SK-N-SH (cell line): ENCODE data around the gene BTG1. TPM values are rescaled to one million over a fixed set of nuclear protein-coding genes. Genes with fewer than 3 reads are reported as not detected.

Experiments
- CTCF ChIA-PET: fragments of 300-600, 350-600 bp; formaldehyde crosslinking; extraction: SDS; loops from one replicate; lab custom pipeline; 2021; lab: Yijun Ruan, JAX
- POLR2A ChIA-PET: fragments of 350-600 bp; sonication (Branson Sonifier 250); formaldehyde crosslinking; extraction: SDS; loops from one replicate; lab custom pipeline; 2020; ENCODE audit warnings: antibody characterized with exemption, inconsistent platforms; lab: Yijun Ruan, JAX
- DNase-seq: peaks from one replicate; pipeline ENCODE4 v3.0.0; 2012
- H2AFZ ChIP-seq: fragments of 200-600 bp; sonication (generic); 2 replicates; pipeline ENCODE4 v1.8.1; 2016; ENCODE audit warnings: antibody characterized with exemption, mild to moderate bottlenecking, low read depth
- H3F3A ChIP-seq: fragments of 200-600 bp; sonication (generic); replicated peaks from 2 replicates; pipeline ENCODE3; 2016; ENCODE audit warnings: antibody characterized with exemption, mild to moderate bottlenecking; ENCODE audit not compliant: insufficient read depth
- H3K27ac ChIP-seq, 2 experiments: fragments of 200-500 bp in 1 of 2; fragments of 200-600 bp in 1 of 2; sonication (Bioruptor generic) in 1 of 2; sonication (generic), shearing (Covaris generic) in 1 of 2; 2 replicates each; pipeline versions ENCODE4 v1.5.1 to v1.6.1; 2014 to 2016; ENCODE audit warnings: low read depth in 2 of 2, inconsistent platforms in 1 of 2, low read length in 1 of 2, mild to moderate bottlenecking in 1 of 2, mixed read lengths in 1 of 2
- H3K27me3 ChIP-seq: fragments of 200-600 bp; sonication (generic), shearing (Covaris generic); 2 replicates; pipeline ENCODE4 v1.6.1; 2016; ENCODE audit warnings: mixed run types; ENCODE audit not compliant: insufficient read depth
- H3K36me3 ChIP-seq, 2 experiments: fragments of 200-500 bp in 1 of 2; fragments of 200-600 bp in 1 of 2; sonication (Bioruptor generic) in 1 of 2; sonication (generic) in 1 of 2; replicated peaks in 1 of 2; 2 replicates each; pipeline versions ENCODE3 to v1.5.1; 2014 to 2016; ENCODE audit warnings: low read length in 1 of 2, mild to moderate bottlenecking in 1 of 2; ENCODE audit not compliant: insufficient read depth in 2 of 2, control insufficient read depth in 1 of 2
- H3K4me1 ChIP-seq, 2 experiments: fragments of 200-500 bp in 1 of 2; fragments of 200-600 bp in 1 of 2; sonication (Bioruptor generic) in 1 of 2; sonication (generic), shearing (Covaris generic) in 1 of 2; 2 replicates each; pipeline versions ENCODE4 v1.5.1 to v1.6.1; 2014 to 2016; ENCODE audit warnings: low read depth in 1 of 2, low read length in 1 of 2, mixed run types in 1 of 2; ENCODE audit not compliant: insufficient read depth in 2 of 2, control insufficient read depth in 1 of 2
- H3K4me2 ChIP-seq: fragments of 200-600 bp; sonication (generic), shearing (Covaris generic); 2 replicates; pipeline ENCODE4 v1.6.1; 2017; ENCODE audit warnings: mixed run types
- H3K4me3 ChIP-seq, 2 experiments: fragments of 200-500 bp in 1 of 2; fragments of 200-600 bp in 1 of 2; sonication (Bioruptor generic) in 1 of 2; sonication (generic), shearing (Covaris generic) in 1 of 2; 2 replicates each; pipeline versions ENCODE4 v1.5.1 to v1.8.1; 2014 to 2016; ENCODE audit warnings: low read depth in 2 of 2, inconsistent platforms in 1 of 2, low read length in 1 of 2, mild to moderate bottlenecking in 1 of 2, mixed read lengths in 1 of 2, moderate library complexity in 1 of 2
- H3K79me2 ChIP-seq: fragments of 200-600 bp; sonication (generic); 2 replicates; pipeline ENCODE4 v1.8.1; 2017; ENCODE audit warnings: mild to moderate bottlenecking; ENCODE audit not compliant: insufficient read depth
- H3K9ac ChIP-seq: fragments of 200-600 bp; sonication (generic); 2 replicates; pipeline ENCODE4 v1.6.1; 2017; ENCODE audit warnings: mixed run types
- H3K9me2 ChIP-seq: fragments of 200-600 bp; sonication (generic); 2 replicates; pipeline ENCODE4 v1.6.1; 2017; ENCODE audit warnings: mixed run types
- H3K9me3 ChIP-seq: fragments of 200-600 bp; sonication (generic); 2 replicates; pipeline ENCODE4 v1.6.1; 2017; ENCODE audit warnings: mixed run types, mild to moderate bottlenecking, moderate library complexity
- H4K20me1 ChIP-seq: fragments of 200-600 bp; sonication (generic); 2 replicates; pipeline ENCODE4 v1.6.1; 2017; ENCODE audit warnings: mild to moderate bottlenecking, mixed run types; ENCODE audit not compliant: insufficient read depth
- EZH2phosphoT487 ChIP-seq: fragments of 200-600 bp; sonication (generic); IDR thresholded peaks from 2 replicates; pipeline ENCODE4 v1.6.1; 2017; ENCODE audit warnings: low read depth, mixed run types, mild to moderate bottlenecking, antibody characterized with exemption, moderate library complexity, borderline replicate concordance
- FOXM1 ChIP-seq: IDR thresholded peaks from 2 replicates; pipeline ENCODE4 v1.4.0; 2012; ENCODE audit warnings: low read depth, mild to moderate bottlenecking
- GABPA ChIP-seq: IDR thresholded peaks from 2 replicates; pipeline ENCODE4 v1.4.0; 2012; ENCODE audit warnings: low read depth, mild to moderate bottlenecking
- IRF3 ChIP-seq: fragments of 150-350 bp; IDR thresholded peaks from 2 replicates; pipeline ENCODE4 v1.6.1; 2016; ENCODE audit warnings: mild to moderate bottlenecking, low read depth, low read length
- JUND ChIP-seq: IDR thresholded peaks from 2 replicates; pipeline ENCODE4 v1.4.0; 2012
- MEF2A ChIP-seq: IDR thresholded peaks from 2 replicates; pipeline ENCODE4 v1.4.0; 2012; ENCODE audit warnings: low read depth, borderline replicate concordance
- NFIC ChIP-seq: IDR thresholded peaks from 2 replicates; pipeline ENCODE4 v1.4.0; 2012; ENCODE audit warnings: borderline replicate concordance
- PBX3 ChIP-seq: IDR thresholded peaks from 2 replicates; pipeline ENCODE4; 2012
- RAD21 ChIP-seq: IDR thresholded peaks from 2 replicates; pipeline ENCODE4 v1.6.1; 2012; ENCODE audit warnings: mild to moderate bottlenecking, low read length
- RXRA ChIP-seq: IDR thresholded peaks from 2 replicates; pipeline ENCODE4 v1.4.0; 2012; ENCODE audit warnings: low read depth, mild to moderate bottlenecking, borderline replicate concordance
- SIN3A ChIP-seq: IDR thresholded peaks from 2 replicates; pipeline ENCODE4 v1.6.1; 2012; ENCODE audit warnings: low read depth, mild to moderate bottlenecking, low read length, moderate library complexity, borderline replicate concordance
- TAF1 ChIP-seq: IDR thresholded peaks from 2 replicates; pipeline ENCODE4 v1.6.1; 2012; ENCODE audit warnings: low read depth, mild to moderate bottlenecking, low read length, moderate library complexity, borderline replicate concordance
- USF1 ChIP-seq: IDR thresholded peaks from 2 replicates; pipeline ENCODE4 v1.4.0; 2012; ENCODE audit warnings: low read depth, borderline replicate concordance
- USF2 ChIP-seq: fragments of 150-350 bp; IDR thresholded peaks from 2 replicates; pipeline ENCODE4 v1.6.1; 2017; ENCODE audit warnings: antibody characterized with exemption, low read length, low read depth, borderline replicate concordance
- ZBTB33 ChIP-seq: IDR thresholded peaks from 2 replicates; pipeline ENCODE4 v1.4.0; 2012; ENCODE audit warnings: low read depth, borderline replicate concordance
- WGBS: methylation state at CpG from one replicate; pipeline ENCODE4 v1.1.6; 2017; ENCODE audit warnings: low lambda C conversion rate; 5-methylcytosine and 5-hydroxymethylcytosine counted together
- polyA plus RNA-seq, 3 experiments: library from polyadenylated mRNA; depleted of rRNA; stranded (reverse); fragments of >200 nt; gene quantifications; 2 replicates each; pipeline ENCODE4 v1.2.3, GENCODE V29; 2012

BTG1 gene
- polyA plus RNA-seq, 1 of the 3 experiments (the other 2 are of a cell fraction): 28.3 TPM

GRCh38 chr12:92178340-92178739 is 32.7 kb upstream of the BTG1 start (continued):
- no peak for TF ChIP-seq GABPA

- TF ChIP-seq USF2 (no peak), RAD21 (no peak), PBX3 (no peak), IRF3 (no peak), GABPA (no peak), TAF1 (no peak), ZBTB33 (no peak), USF1 (no peak), MEF2A (no peak), SIN3A (no peak), NFIC (no peak), JUND (no peak), FOXM1 (no peak), RXRA (no peak), EZH2phosphoT487 (no peak)
These were observed 31.0 kb upstream of the BTG1 start for GRCh38 chr12:92176646-92177045.

More at GRCh38 chr12:92176646-92177045, 31.0 kb upstream of the BTG1 start:
- Histone ChIP-seq H3K36me3 (no peaks in the 10 kb centered on the region), H3K4me3 (no peak overlapping the region), H3K27ac (no peak overlapping the region), H3K9ac (no peak overlapping the region), H4K20me1 (no peaks in the 10 kb centered on the region), H3K4me2 (no peak overlapping the region), H2AFZ (no peak overlapping the region), H3K79me2 (no peaks in the 10 kb centered on the region), H3K4me1 (peaks cover 0 to 5% of the 10 kb centered on the region in 2 experiments; a peak in 1 of 4 replicates), H3K9me3 (no peaks in the 10 kb centered on the region), H3K9me2 (no peaks in the 10 kb centered on the region), H3K27me3 (no peaks in the 10 kb centered on the region; the same call in 1 of the 2 replicates), H3F3A (no peaks in the 10 kb centered on the region)
- DNase-seq: no peak
- 78% methylated on average over 9 of the region's 10 CpGs for WGBS
- POLR2A ChIA-PET: no interaction called here
- CTCF ChIA-PET: no interaction called here
